Stomach (tissue), 9 donors: ENCODE measurements around the gene SPATS2. TPM values are rescaled to one million over a fixed set of nuclear protein-coding genes. Genes with fewer than 3 reads are reported as not detected.

Experiments used
- DNase-seq, 2 donors: peaks; one replicate each; pipeline versions ENCODE4 v3.0.0 to v3.0.0-alpha.2; 2013 to 2019
- H3K27ac ChIP-seq, 5 donors: fragments of 200-600 bp in 4 of 5; sonication (generic) in 4 of 5; one replicate each; pipeline ENCODE4 v1.5.1; 2013 to 2019; ENCODE audit warnings: mild to moderate bottlenecking in 1 of 5, moderate library complexity in 1 of 5
- H3K27me3 ChIP-seq, 3 donors: fragments of 200-600 bp; sonication (generic); one replicate each; pipeline ENCODE4 v1.5.1; 2017 to 2019; ENCODE audit warnings: mixed run types in 1 of 3
- H3K36me3 ChIP-seq, 4 donors: fragments of 200-600 bp; sonication (generic); 1 replicate in 3 of 4; 2 replicates in 1 of 4; pipeline ENCODE4 v1.5.1; 2016 to 2019
- H3K4me1 ChIP-seq, 4 donors: fragments of 200-600 bp; sonication (generic); one replicate each; pipeline ENCODE4 v1.5.1; 2016 to 2019
- H3K4me3 ChIP-seq, 4 donors: fragments of 200-600 bp; sonication (generic) in 3 of 4; one replicate each; pipeline ENCODE4 v1.5.1; 2016 to 2019; ENCODE audit warnings: mild to moderate bottlenecking in 1 of 4
- H3K9me3 ChIP-seq, 4 donors: fragments of 200-600 bp; sonication (generic); one replicate each; pipeline ENCODE4 v1.5.1; 2016 to 2019
- EP300 ChIP-seq: sonication (generic); formaldehyde crosslinking; IDR thresholded peaks from one replicate; pipeline ENCODE4 v1.6.1; 2017; ENCODE audit warnings: antibody characterized with exemption
- POLR2A ChIP-seq, 4 donors: fragments of 450-650 bp; IDR thresholded peaks; one replicate each; pipeline ENCODE4 v1.6.1; 2016; ENCODE audit warnings: antibody characterized with exemption in 4 of 4, control low read depth in 2 of 4, mild to moderate bottlenecking in 1 of 4, moderate library complexity in 1 of 4
- POLR2AphosphoS5 ChIP-seq, 3 donors: sonication (generic); formaldehyde crosslinking; IDR thresholded peaks; one replicate each; pipeline ENCODE4 v1.6.1; 2016; ENCODE audit warnings: antibody characterized with exemption in 3 of 3
- WGBS, 5 donors: extraction: QIAGEN DNeasy Blood & Tissue Kit in 3 of 5; methylation state at CpG; one replicate each; pipeline versions ENCODE4 v1.1.5 to v1.1.7; 2013 to 2018; 5-methylcytosine and 5-hydroxymethylcytosine counted together
- intact Hi-C: fragments of 100-400 bp; cut with DNase I; formaldehyde crosslinking; loops from one replicate; pipeline ENCODE4 v1.15.1; 2023; ENCODE audit warnings: low total_unique reads
- polyA plus RNA-seq, 3 donors: library from polyadenylated mRNA; stranded (reverse); fragments of 200-250 nt; gene quantifications; one replicate each; pipeline ENCODE4 v1.2.3, GENCODE V29; 2013
- total RNA-seq, 5 donors: library from RNA; depleted of rRNA; stranded (reverse); fragments of >200 nt; gene quantifications; one replicate each; pipeline versions ENCODE4 v1.1.0 to v1.2.3, GENCODE V29; 2014 to 2016
- TF ChIP-seq, protein P1 (sequence below), 7 experiments: fragments of 450-650 bp in 4 of 7; fragments of 200-600 bp in 3 of 7; sonication (generic) in 3 of 7; IDR thresholded peaks; one replicate each; pipeline ENCODE4 v1.5.1; 2016 to 2019; ENCODE audit warnings: antibody characterized with exemption in 7 of 7, control low read depth in 2 of 7, mild to moderate bottlenecking in 1 of 7
- donor health status: healthy with polysubstance abuse.
- donor health status: Bipolar disorder and iron deficiency.
- donor health status: healthy.

The SPATS2 gene
- total and polyA plus RNA-seq, 8 donors, result 8.0 to 194 (median 17.8) TPM

DNA sequence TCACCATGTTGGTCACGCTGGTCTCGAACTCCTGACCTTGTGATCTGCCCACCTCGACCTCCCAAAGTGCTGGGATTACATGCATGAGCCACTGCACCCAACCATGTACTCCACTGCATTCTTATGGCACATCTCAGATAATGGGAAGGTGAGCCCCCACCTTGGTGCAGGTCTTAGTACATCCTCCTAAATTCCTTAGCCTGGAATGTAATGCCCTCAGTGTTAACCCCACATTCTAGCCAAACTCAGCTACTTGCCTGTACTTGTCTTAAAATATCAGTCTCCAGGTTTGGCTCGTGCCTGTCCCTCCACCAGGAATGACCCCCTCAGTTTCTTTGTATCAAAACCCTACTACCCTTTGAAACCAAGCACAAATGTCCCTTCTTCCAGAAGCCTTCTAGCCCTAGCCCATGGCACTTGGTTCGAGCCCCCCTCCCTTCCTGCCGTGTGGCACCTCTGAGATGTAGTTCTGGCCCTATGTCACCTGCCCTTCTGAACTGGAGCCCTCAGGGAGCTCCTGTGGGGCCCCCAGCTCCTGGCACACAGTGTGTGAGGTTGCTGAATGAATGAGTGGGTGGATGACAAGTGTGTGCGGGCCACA is 179.9 kb downstream of the SPATS2 start:
- Histone ChIP-seq H3K27ac (no peak overlapping the region), H3K27me3 (peaks cover 0 to 77% (median 50%) of the 10 kb centered on the region in 3 donors), H3K4me3 (no peak overlapping the region), H3K36me3 (no peaks in the 10 kb centered on the region), H3K4me1 (peaks cover 11 to 16% (median 14%) of the 10 kb centered on the region in 4 donors), H3K9me3 (no peaks in the 10 kb centered on the region)
- TF ChIP-seq, protein P1, sequence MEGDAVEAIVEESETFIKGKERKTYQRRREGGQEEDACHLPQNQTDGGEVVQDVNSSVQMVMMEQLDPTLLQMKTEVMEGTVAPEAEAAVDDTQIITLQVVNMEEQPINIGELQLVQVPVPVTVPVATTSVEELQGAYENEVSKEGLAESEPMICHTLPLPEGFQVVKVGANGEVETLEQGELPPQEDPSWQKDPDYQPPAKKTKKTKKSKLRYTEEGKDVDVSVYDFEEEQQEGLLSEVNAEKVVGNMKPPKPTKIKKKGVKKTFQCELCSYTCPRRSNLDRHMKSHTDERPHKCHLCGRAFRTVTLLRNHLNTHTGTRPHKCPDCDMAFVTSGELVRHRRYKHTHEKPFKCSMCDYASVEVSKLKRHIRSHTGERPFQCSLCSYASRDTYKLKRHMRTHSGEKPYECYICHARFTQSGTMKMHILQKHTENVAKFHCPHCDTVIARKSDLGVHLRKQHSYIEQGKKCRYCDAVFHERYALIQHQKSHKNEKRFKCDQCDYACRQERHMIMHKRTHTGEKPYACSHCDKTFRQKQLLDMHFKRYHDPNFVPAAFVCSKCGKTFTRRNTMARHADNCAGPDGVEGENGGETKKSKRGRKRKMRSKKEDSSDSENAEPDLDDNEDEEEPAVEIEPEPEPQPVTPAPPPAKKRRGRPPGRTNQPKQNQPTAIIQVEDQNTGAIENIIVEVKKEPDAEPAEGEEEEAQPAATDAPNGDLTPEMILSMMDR (IDR thresholded peaks at IDR 0.05), result no peak
- TF ChIP-seq EP300, result no peak
- TF ChIP-seq POLR2A (IDR thresholded peaks at IDR 0.05), result no peak
- no peak for TF ChIP-seq POLR2AphosphoS5 (IDR thresholded peaks at IDR 0.05)
- DNase-seq, result no peak
- intact Hi-C loops, result no loop called here
- 72 to 82% (median 79%) methylated on average over 7 of the region's 7 CpGs for WGBS, 5 donors

- Histone ChIP-seq H3K4me3 (peak overlapping the region; percentile 34 to 46 (median 40)), H3K36me3 (no peaks in the 10 kb centered on the region), H3K27me3 (peaks cover 0 to 65% (median 50%) of the 10 kb centered on the region in 3 donors), H3K27ac (no peak overlapping the region), H3K4me1 (peaks cover 11 to 16% (median 14%) of the 10 kb centered on the region in 4 donors), H3K9me3 (no peaks in the 10 kb centered on the region)
- DNase-seq, result no peak
- 52 to 66% (median 54%) methylated on average over 8 of the region's 8 CpGs for WGBS, 5 donors
- TF ChIP-seq POLR2A (IDR thresholded peaks at IDR 0.05) (no peak), POLR2AphosphoS5 (IDR thresholded peaks at IDR 0.05) (no peak), EP300 (no peak)
- TF ChIP-seq, protein P1 (IDR thresholded peaks at IDR 0.05), result no peak
- intact Hi-C loops, result no loop called here
These were observed 181.2 kb downstream of the SPATS2 start for GRCh38 chr12:49548481-49548821.

DNA sequence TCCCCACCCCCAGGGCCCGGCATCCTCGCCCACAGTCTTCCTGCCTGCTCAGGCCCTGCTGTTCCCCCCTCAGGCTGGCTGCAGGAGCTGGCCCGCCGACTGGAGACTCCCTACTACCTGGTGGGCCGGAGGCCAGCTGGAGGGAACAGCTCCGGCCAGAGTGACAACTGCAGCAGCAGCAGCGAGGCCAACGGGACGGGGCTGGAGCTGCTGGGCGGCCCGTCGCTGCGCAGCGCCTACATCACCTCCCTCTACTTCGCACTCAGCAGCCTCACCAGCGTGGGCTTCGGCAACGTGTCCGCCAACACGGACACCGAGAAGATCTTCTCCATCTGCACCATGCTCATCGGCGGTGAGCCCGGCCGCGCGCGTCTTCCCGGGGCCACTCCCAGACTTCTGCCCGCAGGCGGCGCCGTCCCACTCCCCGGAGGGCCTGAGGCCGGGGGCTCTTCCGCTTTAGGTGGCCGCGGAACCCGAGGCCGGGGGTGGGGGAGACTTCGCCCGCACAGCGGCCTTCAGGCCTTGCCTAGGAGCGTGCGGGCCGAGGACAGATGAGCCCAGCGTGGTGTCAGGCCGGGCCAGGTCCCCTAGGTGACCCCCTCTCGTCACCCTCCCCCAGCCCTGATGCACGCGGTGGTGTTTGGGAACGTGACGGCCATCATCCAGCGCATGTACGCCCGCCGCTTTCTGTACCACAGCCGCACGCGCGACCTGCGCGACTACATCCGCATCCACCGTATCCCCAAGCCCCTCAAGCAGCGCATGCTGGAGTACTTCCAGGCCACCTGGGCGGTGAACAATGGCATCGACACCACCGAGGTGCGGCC is 181.8 kb downstream of the SPATS2 start:
- 2 to 27% (median 10%) methylated on average over 10 to 70 of the region's 70 CpGs for WGBS, 5 donors
- H3K4me1 ChIP-seq, result peaks cover 11 to 16% (median 14%) of the 10 kb centered on the region in 4 donors
- intact Hi-C loops, result no loop called here
- H3K9me3 ChIP-seq, result no peaks in the 10 kb centered on the region
- TF ChIP-seq POLR2AphosphoS5 (IDR thresholded peaks at IDR 0.05) (no peak), POLR2A (IDR thresholded peaks at IDR 0.05) (no peak)
- TF ChIP-seq, protein P1 (IDR thresholded peaks at IDR 0.05), result peak in 3 of 7 experiments; percentile 16 to 34 (median 18)
- H3K27me3 ChIP-seq, result peaks cover 0 to 61% (median 45%) of the 10 kb centered on the region in 3 donors
- no peaks in the 10 kb centered on the region for H3K36me3 ChIP-seq
- DNase-seq, result peak; percentile 39 to 77
- H3K27ac ChIP-seq, result no peak overlapping the region
- H3K4me3 ChIP-seq, result peak overlapping the region; percentile 34 to 46 (median 40)

DNA sequence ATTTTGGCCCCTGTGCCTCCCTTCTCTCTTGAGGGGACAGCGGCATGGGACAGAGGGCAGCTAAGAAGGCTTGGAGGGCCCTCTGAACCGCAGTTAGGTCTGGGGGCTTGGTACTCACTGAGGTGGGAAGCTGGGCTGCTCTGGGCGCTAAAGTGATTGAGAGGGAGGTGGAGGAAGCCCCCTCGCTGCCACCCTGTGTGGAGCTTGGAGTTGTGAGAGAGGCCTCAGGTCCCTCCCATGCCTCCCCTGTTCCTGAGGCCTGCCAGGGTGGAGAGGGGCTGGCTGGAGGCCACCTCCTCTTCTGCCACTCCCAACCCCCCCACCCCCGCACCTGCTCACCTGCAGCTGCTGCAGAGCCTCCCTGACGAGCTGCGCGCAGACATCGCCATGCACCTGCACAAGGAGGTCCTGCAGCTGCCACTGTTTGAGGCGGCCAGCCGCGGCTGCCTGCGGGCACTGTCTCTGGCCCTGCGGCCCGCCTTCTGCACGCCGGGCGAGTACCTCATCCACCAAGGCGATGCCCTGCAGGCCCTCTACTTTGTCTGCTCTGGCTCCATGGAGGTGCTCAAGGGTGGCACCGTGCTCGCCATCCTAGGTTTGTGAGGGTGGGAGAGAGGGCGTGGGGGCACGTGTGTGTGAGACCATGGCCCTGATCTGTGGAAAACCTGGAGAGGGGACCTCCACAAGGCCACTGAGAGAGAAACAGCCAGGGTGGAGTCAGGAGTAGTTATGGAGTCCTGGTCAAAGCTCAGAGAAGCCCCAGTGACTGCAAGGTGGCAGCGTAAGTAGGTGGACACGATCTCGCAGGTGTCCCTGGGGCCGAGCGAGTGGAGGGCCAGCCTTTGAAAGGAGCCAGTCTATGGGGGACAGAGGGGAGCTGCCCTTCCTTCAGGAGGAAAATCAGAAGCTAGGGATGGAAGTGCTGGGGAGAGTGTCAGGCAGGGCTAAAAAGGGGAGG is 182.8 kb downstream of the SPATS2 start:
- Histone ChIP-seq H3K36me3 (no peaks in the 10 kb centered on the region), H3K27ac (no peak overlapping the region), H3K4me1 (peaks cover 11 to 16% (median 14%) of the 10 kb centered on the region in 4 donors), H3K4me3 (peak overlapping the region in 1 of 4 donors; percentile 34), H3K9me3 (no peaks in the 10 kb centered on the region), H3K27me3 (peaks cover 0 to 52% (median 45%) of the 10 kb centered on the region in 3 donors)
- 86 to 94% (median 91%) methylated on average over 19 to 28 of the region's 28 CpGs for WGBS, 5 donors
- TF ChIP-seq, protein P1 (IDR thresholded peaks at IDR 0.05), result no peak
- TF ChIP-seq POLR2A (IDR thresholded peaks at IDR 0.05), result no peak
- no peak for TF ChIP-seq EP300
- no peak for TF ChIP-seq POLR2AphosphoS5 (IDR thresholded peaks at IDR 0.05)
- intact Hi-C loops, result no loop called here
- peak in 1 of 2 donors; percentile 45 for DNase-seq
